ENCODE data around the gene PCDH9. TPM values are rescaled to one million over a fixed set of nuclear protein-coding genes. Genes with fewer than 3 reads are reported as not detected.

Gene PCDH9
- total and polyA plus RNA-seq, 8 donors = 2.0 to 11.6 (median 3.1) TPM

DNA sequence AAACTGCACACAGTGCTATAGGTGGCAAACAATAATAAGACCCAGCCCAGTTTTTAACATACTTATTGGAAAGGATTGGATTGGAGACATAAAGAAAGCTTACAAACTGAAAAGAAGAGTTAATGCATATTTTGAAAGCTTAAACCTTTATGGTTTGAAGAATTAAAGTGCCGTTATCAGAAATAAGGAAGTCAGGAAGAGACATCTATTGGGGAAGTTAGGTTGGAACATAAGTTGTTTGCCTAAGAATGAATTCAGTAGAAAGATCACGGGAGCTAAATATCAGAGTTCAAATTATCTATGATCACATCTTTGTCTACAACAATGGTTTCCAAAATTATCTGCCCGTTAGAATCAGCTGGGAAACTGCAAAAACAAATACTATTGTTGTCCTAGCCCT lies 767.9 kb downstream of the PCDH9 start:
- Histone ChIP-seq H3K36me3 (no peaks in the 10 kb centered on the region), H3K4me3 (no peak overlapping the region), H3K27me3 (no peaks in the 10 kb centered on the region), H3K4me1 (no peaks in the 10 kb centered on the region), H3K27ac (no peak overlapping the region), H3K9me3 (no peaks in the 10 kb centered on the region)
- ATAC-seq (no peak), DNase-seq (no peak)
- TF ChIP-seq, protein P1, sequence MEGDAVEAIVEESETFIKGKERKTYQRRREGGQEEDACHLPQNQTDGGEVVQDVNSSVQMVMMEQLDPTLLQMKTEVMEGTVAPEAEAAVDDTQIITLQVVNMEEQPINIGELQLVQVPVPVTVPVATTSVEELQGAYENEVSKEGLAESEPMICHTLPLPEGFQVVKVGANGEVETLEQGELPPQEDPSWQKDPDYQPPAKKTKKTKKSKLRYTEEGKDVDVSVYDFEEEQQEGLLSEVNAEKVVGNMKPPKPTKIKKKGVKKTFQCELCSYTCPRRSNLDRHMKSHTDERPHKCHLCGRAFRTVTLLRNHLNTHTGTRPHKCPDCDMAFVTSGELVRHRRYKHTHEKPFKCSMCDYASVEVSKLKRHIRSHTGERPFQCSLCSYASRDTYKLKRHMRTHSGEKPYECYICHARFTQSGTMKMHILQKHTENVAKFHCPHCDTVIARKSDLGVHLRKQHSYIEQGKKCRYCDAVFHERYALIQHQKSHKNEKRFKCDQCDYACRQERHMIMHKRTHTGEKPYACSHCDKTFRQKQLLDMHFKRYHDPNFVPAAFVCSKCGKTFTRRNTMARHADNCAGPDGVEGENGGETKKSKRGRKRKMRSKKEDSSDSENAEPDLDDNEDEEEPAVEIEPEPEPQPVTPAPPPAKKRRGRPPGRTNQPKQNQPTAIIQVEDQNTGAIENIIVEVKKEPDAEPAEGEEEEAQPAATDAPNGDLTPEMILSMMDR (IDR thresholded peaks at IDR 0.05) = no peak
- intact Hi-C loops (cut with DNase I) = no loop called here

DNA sequence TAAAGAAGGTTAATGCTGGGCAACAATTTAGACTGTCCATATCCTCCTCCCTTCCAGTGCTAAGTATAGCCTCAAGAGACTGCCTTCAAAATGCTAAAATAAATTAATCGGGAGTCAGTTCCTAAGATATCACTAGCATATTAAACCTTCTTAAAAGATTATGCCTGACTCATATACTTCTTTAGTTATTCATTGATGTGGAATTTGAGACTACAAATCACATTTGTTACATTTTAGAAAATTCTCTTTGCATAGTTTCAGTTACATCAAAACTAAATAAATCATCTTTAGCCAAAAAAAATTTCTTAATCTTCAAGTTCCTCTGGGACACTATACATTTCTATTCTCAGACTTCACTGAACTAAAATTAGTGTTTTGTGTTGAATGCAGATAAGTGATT lies 769.1 kb downstream of the PCDH9 start:
- H3K36me3 ChIP-seq = no peaks in the 10 kb centered on the region
- no peaks in the 10 kb centered on the region for H3K9me3 ChIP-seq
- H3K4me1 ChIP-seq = no peaks in the 10 kb centered on the region
- intact Hi-C loops (cut with DNase I) = no loop called here
- DNase-seq = no peak
- H3K27me3 ChIP-seq = no peaks in the 10 kb centered on the region
- TF ChIP-seq, protein P1 (IDR thresholded peaks at IDR 0.05) = no peak
- no peak for ATAC-seq
- H3K27ac ChIP-seq = no peak overlapping the region
- no peak overlapping the region for H3K4me3 ChIP-seq

DNA sequence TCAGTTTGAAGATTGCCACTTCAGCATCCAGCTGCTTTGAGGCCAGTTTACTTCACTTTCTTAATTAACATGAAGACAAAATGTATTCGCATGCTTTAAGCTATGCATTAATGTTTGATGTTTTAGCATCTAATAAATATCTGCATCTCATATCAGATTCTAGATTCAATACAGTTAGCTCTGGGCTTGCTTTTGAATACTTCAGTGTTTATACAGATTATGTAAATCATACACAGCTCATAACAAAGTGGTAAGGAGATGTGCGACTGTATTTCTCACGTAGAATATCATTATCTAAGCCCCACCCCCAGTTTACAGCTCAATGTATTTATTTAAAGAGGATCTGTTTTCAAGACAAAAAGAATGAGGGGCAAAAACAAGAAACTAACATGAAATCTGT lies 770.5 kb downstream of the PCDH9 start:
- intact Hi-C loops (cut with DNase I) = no loop called here
- Histone ChIP-seq H3K4me1 (no peaks in the 10 kb centered on the region), H3K36me3 (no peaks in the 10 kb centered on the region), H3K9me3 (no peaks in the 10 kb centered on the region), H3K27ac (no peak overlapping the region), H3K27me3 (no peaks in the 10 kb centered on the region), H3K4me3 (no peak overlapping the region)
- no peak for ATAC-seq
- no peak for DNase-seq
- TF ChIP-seq, protein P1 (IDR thresholded peaks at IDR 0.05) = no peak

DNA sequence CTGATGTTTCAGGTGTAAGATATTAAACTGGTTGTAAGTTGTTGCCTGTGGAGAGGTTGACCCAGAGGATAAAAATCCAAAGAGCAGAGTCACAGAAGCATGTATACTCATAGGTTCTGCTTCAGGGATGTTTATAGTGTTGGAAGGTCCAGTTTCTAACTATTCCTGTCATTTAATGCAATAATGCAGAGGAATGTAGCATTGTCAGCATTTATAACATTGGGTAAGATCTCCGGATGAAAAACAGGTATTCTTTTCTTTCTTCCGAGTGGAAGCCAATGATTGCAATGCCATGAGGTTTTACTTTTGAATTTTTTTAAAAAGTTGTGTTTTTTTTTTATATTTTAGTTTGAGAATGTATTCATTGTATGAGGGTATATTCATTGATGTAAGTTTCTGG lies 771.0 kb downstream of the PCDH9 start:
- TF ChIP-seq, protein P1 (IDR thresholded peaks at IDR 0.05) = no peak
- ATAC-seq = no peak
- no peaks in the 10 kb centered on the region for H3K36me3 ChIP-seq
- H3K27me3 ChIP-seq = no peaks in the 10 kb centered on the region
- H3K4me1 ChIP-seq = no peaks in the 10 kb centered on the region
- no peaks in the 10 kb centered on the region for H3K9me3 ChIP-seq
- H3K4me3 ChIP-seq = no peak overlapping the region
- no peak overlapping the region for H3K27ac ChIP-seq
- intact Hi-C loops (cut with DNase I) = no loop called here
- DNase-seq = no peak

DNA sequence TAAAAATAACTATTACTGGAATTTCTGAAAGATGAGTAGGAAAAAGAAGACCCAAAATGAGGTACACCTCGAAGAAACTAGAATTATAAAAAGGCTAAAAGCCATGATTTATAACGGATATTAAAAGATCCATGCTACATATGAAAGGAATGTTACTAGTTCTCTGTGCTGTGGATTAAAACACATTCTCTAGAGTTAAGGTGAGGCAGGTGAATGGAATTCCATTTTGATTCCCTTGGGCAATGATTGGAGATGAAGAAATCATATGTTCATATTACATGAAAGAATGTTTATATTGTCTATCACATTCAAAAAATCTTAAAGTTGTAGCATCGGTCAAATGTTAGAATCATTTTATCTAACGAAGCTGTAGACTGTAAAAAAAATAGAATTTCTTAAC lies 783.7 kb downstream of the PCDH9 start:
- no peak for DNase-seq
- intact Hi-C loops (cut with DNase I) = no loop called here
- ATAC-seq = no peak
- Histone ChIP-seq H3K9me3 (no peaks in the 10 kb centered on the region), H3K4me1 (no peaks in the 10 kb centered on the region), H3K4me3 (no peak overlapping the region), H3K27ac (no peak overlapping the region), H3K27me3 (no peaks in the 10 kb centered on the region), H3K36me3 (no peaks in the 10 kb centered on the region)
- TF ChIP-seq, protein P1 (IDR thresholded peaks at IDR 0.05) = no peak

Data from left lung (tissue), 10 donors.